H1 (cell line): Measurements from ENCODE around the gene CCDC13. TPM values are rescaled to one million over a fixed set of nuclear protein-coding genes. Genes with fewer than 3 reads are reported as not detected.

Experiments used
- CTCF ChIA-PET: fragments of 300-600 bp; sonication (Branson Sonifier 250); formaldehyde crosslinking; loops from one replicate; lab custom pipeline; 2021; ENCODE audit not compliant: partially characterized antibody; lab: Charles Lee
- POLR2A ChIA-PET: fragments of 300-600 bp; sonication (Branson Sonifier 250); formaldehyde crosslinking; loops from one replicate; lab custom pipeline; 2021; ENCODE audit warnings: inconsistent platforms; ENCODE audit not compliant: partially characterized antibody; lab: Charles Lee
- DNase-seq, 2 experiments: peaks; one replicate each; pipeline versions ENCODE4 v3.0.0 to v3.0.0-alpha.2; 2010 to 2022; ENCODE audit warnings: low spot score in 2 of 2, low read depth in 1 of 2, mixed read lengths in 1 of 2
- FAIRE-seq: peaks from 2 replicates; lab custom pipeline; 2011; peaks lifted over from hg19 to GRCh38; lab: Jason Lieb, UNC
- H2AFZ ChIP-seq: 2 replicates; pipeline ENCODE4 v1.8.1; 2012; ENCODE audit warnings: low read length, inconsistent platforms
- H2AK5ac ChIP-seq: 2 replicates; pipeline ENCODE4 v1.6.1; 2013; ENCODE audit warnings: low read depth, low read length
- H2BK120ac ChIP-seq: replicated peaks from 2 replicates; pipeline ENCODE3; 2013; ENCODE audit warnings: low read depth, low read length, inconsistent platforms
- H2BK12ac ChIP-seq: 2 replicates; pipeline ENCODE4 v1.6.1; 2013; ENCODE audit warnings: low read depth, low read length
- H2BK15ac ChIP-seq: 2 replicates; pipeline ENCODE4 v1.6.1; 2013; ENCODE audit warnings: low read length
- H2BK20ac ChIP-seq: 2 replicates; pipeline ENCODE4 v1.6.1; 2013; ENCODE audit warnings: low read length
- H2BK5ac ChIP-seq: 2 replicates; pipeline ENCODE4 v1.6.1; 2013; ENCODE audit warnings: low read depth, low read length
- H3K14ac ChIP-seq: 2 replicates; pipeline ENCODE4 v1.6.1; 2013; ENCODE audit warnings: inconsistent platforms; ENCODE audit not compliant: insufficient read length
- H3K18ac ChIP-seq: 2 replicates; pipeline ENCODE4 v1.6.1; 2013; ENCODE audit warnings: low read length; ENCODE audit errors: extremely low read depth
- H3K23ac ChIP-seq: 2 replicates; pipeline ENCODE4 v1.6.1; 2013; ENCODE audit warnings: inconsistent platforms; ENCODE audit not compliant: insufficient read length
- H3K23me2 ChIP-seq: 2 replicates; pipeline ENCODE4 v1.6.1; 2013; ENCODE audit warnings: low read depth, low read length
- H3K27ac ChIP-seq: 2 replicates; pipeline ENCODE4 v1.6.1; 2011; ENCODE audit warnings: low read depth, low read length, inconsistent platforms
- H3K27me3 ChIP-seq, 4 experiments: replicated peaks in 1 of 4; 1 replicate in 1 of 4; 2 replicates in 3 of 4; pipeline versions ENCODE4 v1.6.1 to v1.8.1; 2011 to 2013; ENCODE audit warnings: low read length in 3 of 4, mild to moderate bottlenecking in 3 of 4, inconsistent platforms in 2 of 4, mixed read lengths in 2 of 4, moderate library complexity in 1 of 4; ENCODE audit not compliant: control insufficient read depth in 3 of 4, insufficient read depth in 3 of 4; ENCODE audit errors: extremely low read depth in 1 of 4
- H3K36me3 ChIP-seq, 4 experiments: 2 replicates each; pipeline versions ENCODE4 v1.6.1 to v1.8.1; 2011 to 2013; ENCODE audit warnings: mild to moderate bottlenecking in 4 of 4, low read length in 3 of 4, moderate library complexity in 2 of 4, control low read depth in 1 of 4, inconsistent platforms in 1 of 4; ENCODE audit not compliant: insufficient read depth in 4 of 4, control insufficient read depth in 2 of 4
- H3K4ac ChIP-seq: replicated peaks from 2 replicates; pipeline ENCODE3; 2013; ENCODE audit warnings: low read length, low read depth, mixed read lengths, inconsistent platforms; ENCODE audit not compliant: insufficient read length
- H3K4me1 ChIP-seq, 4 experiments: replicated peaks in 1 of 4; 1 replicate in 1 of 4; 2 replicates in 3 of 4; pipeline versions ENCODE4 v1.6.1 to v1.8.1; 2011 to 2013; ENCODE audit warnings: low read length in 3 of 4, inconsistent platforms in 2 of 4, mixed read lengths in 1 of 4; ENCODE audit not compliant: insufficient read depth in 4 of 4, control insufficient read depth in 3 of 4
- H3K4me2 ChIP-seq, 2 experiments: 2 replicates each; pipeline versions ENCODE4 v1.6.1 to v1.8.1; 2011 to 2013; ENCODE audit warnings: low read depth in 2 of 2, low read length in 2 of 2, control low read depth in 1 of 2, inconsistent platforms in 1 of 2, mild to moderate bottlenecking in 1 of 2; ENCODE audit not compliant: insufficient read depth in 1 of 2
- H3K4me3 ChIP-seq, 4 experiments: fragments of 200-600, 300-600 bp in 1 of 4; sonication (generic), shearing (Covaris generic), sonication (Bioruptor Twin) in 1 of 4; 2 replicates each; pipeline versions ENCODE4 v1.5.1 to v1.8.1; 2011 to 2016; ENCODE audit warnings: low read length in 4 of 4, low read depth in 3 of 4, control low read depth in 2 of 4, inconsistent platforms in 2 of 4, mild to moderate bottlenecking in 2 of 4, mixed read lengths in 1 of 4, moderate library complexity in 1 of 4; ENCODE audit not compliant: insufficient read depth in 2 of 4; ENCODE audit errors: extremely low read depth in 1 of 4
- H3K56ac ChIP-seq: replicated peaks from 2 replicates; pipeline ENCODE3; 2013; ENCODE audit warnings: low read depth, mild to moderate bottlenecking, mixed read lengths, low read length, inconsistent platforms; ENCODE audit not compliant: insufficient read length
- H3K79me1 ChIP-seq: 2 replicates; pipeline ENCODE4 v1.6.1; 2013; ENCODE audit warnings: low read depth, low read length, control low read depth
- H3K79me2 ChIP-seq, 2 experiments: 2 replicates each; pipeline versions ENCODE4 v1.6.1 to v1.8.1; 2012 to 2013; ENCODE audit warnings: low read length in 2 of 2, mild to moderate bottlenecking in 2 of 2, inconsistent platforms in 1 of 2; ENCODE audit not compliant: insufficient read depth in 2 of 2, control insufficient read depth in 1 of 2
- H3K9ac ChIP-seq, 4 experiments: replicated peaks in 1 of 4; 1 replicate in 1 of 4; 2 replicates in 3 of 4; pipeline versions ENCODE4 v1.6.1 to v1.8.1; 2011 to 2013; ENCODE audit warnings: low read depth in 3 of 4, low read length in 3 of 4, control low read depth in 2 of 4, mild to moderate bottlenecking in 2 of 4, moderate library complexity in 2 of 4, inconsistent platforms in 1 of 4; ENCODE audit errors: extremely low read depth in 1 of 4
- H3K9me3 ChIP-seq, 2 experiments: 2 replicates each; pipeline versions ENCODE4 v1.6.1 to v1.8.1; 2012 to 2013; ENCODE audit warnings: mild to moderate bottlenecking in 2 of 2, moderate library complexity in 2 of 2, control low read depth in 1 of 2, inconsistent platforms in 1 of 2, low read depth in 1 of 2, low read length in 1 of 2, mixed read lengths in 1 of 2; ENCODE audit not compliant: insufficient read depth in 2 of 2
- H4K20me1 ChIP-seq, 2 experiments: replicated peaks in 1 of 2; 2 replicates each; pipeline versions ENCODE3 to v1.8.1; 2011 to 2013; ENCODE audit warnings: inconsistent platforms in 2 of 2, low read length in 2 of 2, mild to moderate bottlenecking in 1 of 2; ENCODE audit not compliant: insufficient read depth in 2 of 2, control insufficient read depth in 1 of 2
- H4K5ac ChIP-seq: 2 replicates; pipeline ENCODE4 v1.6.1; 2013; ENCODE audit warnings: low read length, low read depth, mixed read lengths, inconsistent platforms; ENCODE audit not compliant: insufficient read length
- H4K8ac ChIP-seq: 2 replicates; pipeline ENCODE4 v1.8.0; 2013; ENCODE audit warnings: mild to moderate bottlenecking, moderate library complexity, low read length, inconsistent platforms; ENCODE audit not compliant: insufficient read depth; ENCODE audit errors: extremely low read depth
- H4K91ac ChIP-seq: replicated peaks from 2 replicates; pipeline ENCODE3; 2013; ENCODE audit warnings: low read length, mixed read lengths, inconsistent platforms; ENCODE audit not compliant: insufficient read length
- ATF2 ChIP-seq: IDR thresholded peaks from 2 replicates; pipeline ENCODE4 v1.6.1; 2012; ENCODE audit warnings: low read length, inconsistent platforms
- MAX ChIP-seq: IDR thresholded peaks from 2 replicates; pipeline ENCODE4 v1.6.1; 2012; ENCODE audit warnings: inconsistent platforms
- RAD21 ChIP-seq, 2 experiments: IDR thresholded peaks in 1 of 2; conservative IDR thresholded peaks in 1 of 2; 2 replicates each; pipeline ENCODE4 v1.6.1; 2011; ENCODE audit warnings: low read depth in 2 of 2, low read length in 2 of 2, improper control_type of control experiment in 1 of 2, inconsistent platforms in 1 of 2, mild to moderate bottlenecking in 1 of 2, moderate library complexity in 1 of 2
- RBBP5 ChIP-seq: IDR thresholded peaks from 2 replicates; pipeline ENCODE4 v1.7.1; 2012; ENCODE audit warnings: low read depth, mild to moderate bottlenecking, inconsistent platforms, low read length, moderate library complexity, borderline replicate concordance
- RNF2 ChIP-seq: fragments of 200-900, 300-1000 bp; sonication (generic); IDR thresholded peaks from 2 replicates; pipeline ENCODE4 v1.7.1; 2016; ENCODE audit warnings: borderline replicate concordance, low read depth, mild to moderate bottlenecking, antibody characterized with exemption, low read length; ENCODE audit not compliant: poor library complexity, severe bottlenecking; ENCODE audit errors: missing control alignments
- SIRT6 ChIP-seq: IDR thresholded peaks from one replicate; pipeline ENCODE4 v1.7.1; 2012; ENCODE audit warnings: low read length, inconsistent platforms
- SP4 ChIP-seq: IDR thresholded peaks from 2 replicates; pipeline ENCODE4 v1.6.1; 2012; ENCODE audit warnings: low read length, inconsistent platforms
- SUZ12 ChIP-seq: fragments of 200-600 bp; sonication (generic); IDR thresholded peaks from 2 replicates; pipeline ENCODE4 v1.6.1; 2012; ENCODE audit warnings: mild to moderate bottlenecking, inconsistent platforms, low read length, moderate library complexity, mixed read lengths
- YY1 ChIP-seq: IDR thresholded peaks from 2 replicates; pipeline ENCODE4 v1.6.1; 2011; ENCODE audit warnings: low read depth, mild to moderate bottlenecking, low read length
- WGBS, 2 experiments: shearing (Covaris generic) in 1 of 2; methylation state at CpG; one replicate each; pipeline versions ENCODE4 v1.1.6 to v1.1.7; 2013 to 2015; ENCODE audit warnings: low lambda C conversion rate in 2 of 2, mixed read lengths in 2 of 2, inconsistent platforms in 1 of 2, low coverage in 1 of 2, missing lambda C conversion rate in 1 of 2; ENCODE audit not compliant: insufficient replicate concordance in 2 of 2, insufficient coverage in 1 of 2, insufficient read length in 1 of 2; ENCODE audit errors: extremely low coverage in 1 of 2, missing lambda C conversion rate in 1 of 2; 5-methylcytosine and 5-hydroxymethylcytosine counted together
- polyA plus RNA-seq, 7 experiments: library from polyadenylated mRNA; depleted of rRNA in 3 of 7; stranded (reverse) in 5 of 7; unstranded in 2 of 7; fragments of >200 nt in 5 of 7; fragments of 200-250 nt in 2 of 7; gene quantifications; 1 replicate in 5 of 7; 2 replicates in 1 of 7; 4 replicates in 1 of 7; pipeline versions ENCODE4 v1.2.1 to v1.2.3, GENCODE V29; 2011 to 2013; ENCODE audit warnings: missing spikeins in 2 of 7, mixed read lengths in 2 of 7
- total RNA-seq: library from RNA; stranded (reverse); fragmentation: NEBNext Ultra II Directional; extraction: Animal tissue kit (Norgen Biotek cat#: 25700); gene quantifications from 2 replicates; pipeline ENCODE4 v1.2.1, GENCODE V29; 2021

The CCDC13 gene
- total and polyA plus RNA-seq, 2 of the 8 experiments (the other 6 are each of a cell fraction or from before 2014, with no cell fraction given) = 0.06 TPM; not detected in 1

- Histone ChIP-seq H3K23me2 (no peaks in the 10 kb centered on the region), H3K23ac (no peak overlapping the region), H3K27ac (no peak overlapping the region), H3K56ac (no peak overlapping the region), H2BK120ac (no peak overlapping the region), H3K79me1 (no peaks in the 10 kb centered on the region), H3K14ac (no peak overlapping the region), H2BK5ac (no peak overlapping the region), H3K4me2 (no peak overlapping the region), H3K9me3 (no peaks in the 10 kb centered on the region), H3K4me3 (no peak overlapping the region), H2AK5ac (no peak overlapping the region), H3K36me3 (no peaks in the 10 kb centered on the region), H2BK15ac (no peak overlapping the region), H2BK20ac (no peak overlapping the region), H3K4ac (no peak overlapping the region), H4K5ac (no peak overlapping the region), H4K20me1 (no peaks in the 10 kb centered on the region), H4K91ac (no peak overlapping the region), H3K79me2 (no peaks in the 10 kb centered on the region), H3K18ac (no peak overlapping the region), H4K8ac (no peak overlapping the region), H2BK12ac (no peak overlapping the region), H2AFZ (no peak overlapping the region), H3K4me1 (peaks cover 1 to 12% (median 3%) of the 10 kb centered on the region in 4 experiments; a peak in 4 of 7 replicates), H3K9ac (no peak overlapping the region), H3K27me3 (no peaks in the 10 kb centered on the region)
- 82% methylated on average over 6 of the region's 6 CpGs; no CpG with 5 or more reads in 1 of the 2 experiments for WGBS, 2 experiments
- DNase-seq (no peak), FAIRE-seq (no peak)
- POLR2A ChIA-PET = no interaction called here
- CTCF ChIA-PET = interaction anchor here (1.1 to 4.0 kb wide), 4 partner anchors 9 to 22 kb away, joined by 3 to 24 read pairs (median 8); no protein-coding TSS in a partner anchor
- TF ChIP-seq RBBP5 = no peak
- TF ChIP-seq SP4 = no peak
- no peak for TF ChIP-seq SUZ12
- no peak for TF ChIP-seq MAX
- TF ChIP-seq ATF2 = no peak
- no peak for TF ChIP-seq RAD21 (IDR thresholded peaks at IDR 0.05 in 1 of 2, conservative IDR thresholded peaks at IDR 0.05 in 1 of 2; ENCODE audit: low read depth in 2 of 2, low read length in 2 of 2)
- no peak for TF ChIP-seq SIRT6
- no peak for TF ChIP-seq YY1
- TF ChIP-seq RNF2 = no peak
Measured at GRCh38 chr3:42762046-42762724, 10.9 kb downstream of the CCDC13 start.
